ENCODE measurements around the gene TPRN.

- TF ChIP-seq, protein P1, sequence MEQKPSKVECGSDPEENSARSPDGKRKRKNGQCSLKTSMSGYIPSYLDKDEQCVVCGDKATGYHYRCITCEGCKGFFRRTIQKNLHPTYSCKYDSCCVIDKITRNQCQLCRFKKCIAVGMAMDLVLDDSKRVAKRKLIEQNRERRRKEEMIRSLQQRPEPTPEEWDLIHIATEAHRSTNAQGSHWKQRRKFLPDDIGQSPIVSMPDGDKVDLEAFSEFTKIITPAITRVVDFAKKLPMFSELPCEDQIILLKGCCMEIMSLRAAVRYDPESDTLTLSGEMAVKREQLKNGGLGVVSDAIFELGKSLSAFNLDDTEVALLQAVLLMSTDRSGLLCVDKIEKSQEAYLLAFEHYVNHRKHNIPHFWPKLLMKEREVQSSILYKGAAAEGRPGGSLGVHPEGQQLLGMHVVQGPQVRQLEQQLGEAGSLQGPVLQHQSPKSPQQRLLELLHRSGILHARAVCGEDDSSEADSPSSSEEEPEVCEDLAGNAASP (IDR thresholded peaks at IDR 0.05): no peak
- TF ChIP-seq FOSL1 (tag; conservative IDR thresholded peaks at IDR 0.05) (no peak), EZH2 (IDR thresholded peaks at IDR 0.05; ENCODE audit: borderline replicate concordance, low read depth, low read length) (no peak), PCBP1 (IDR thresholded peaks at IDR 0.05; ENCODE audit: low read depth, low read length, poor library complexity, severe bottlenecking) (no peak), TEAD2 (tag; IDR thresholded peaks at IDR 0.05) (no peak), EP300 (IDR thresholded peaks at IDR 0.05; ENCODE audit: low read length) (no peak), CTCF (IDR thresholded peaks at IDR 0.05 in 2 of 3, conservative IDR thresholded peaks at IDR 0.05 in 1 of 3; ENCODE audit: insufficient read depth in 2 of 3, low read depth in 1 of 3, low read length in 3 of 3) (no peak), ELF4 (CRISPR knock-in tag; IDR thresholded peaks at IDR 0.05) (no peak), E2F4 (CRISPR knock-in tag; IDR thresholded peaks at IDR 0.05; ENCODE audit: low read depth) (no peak)
- TF ChIP-seq, protein P2, sequence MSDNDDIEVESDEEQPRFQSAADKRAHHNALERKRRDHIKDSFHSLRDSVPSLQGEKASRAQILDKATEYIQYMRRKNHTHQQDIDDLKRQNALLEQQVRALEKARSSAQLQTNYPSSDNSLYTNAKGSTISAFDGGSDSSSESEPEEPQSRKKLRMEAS (CRISPR knock-in tag; IDR thresholded peaks at IDR 0.05): no peak
Measured at GRCh38 chr9:137147793-137148160, 52.8 kb downstream of the TPRN start.
